Gastrocnemius medialis (tissue), 4 donors: Measurements from ENCODE around the gene CXCR1. TPM values are rescaled to one million over a fixed set of nuclear protein-coding genes. Genes with fewer than 3 reads are reported as not detected.
"Not testable (repeated sequence)": the region's sequence is repeated elsewhere in the genome, so short reads cannot be mapped to it uniquely, and the experiment has no call there.

ENCODE experiments used
- ATAC-seq, 2 donors: fragments of 150-250 bp; one replicate each; pipeline ENCODE4 v1.9.1; 2016
- DNase-seq, 2 donors: peaks; one replicate each; pipeline ENCODE4 v3.0.0-alpha.2; 2019
- H3K27ac ChIP-seq, 4 donors: fragments of 200-600 bp; sonication (generic); 1 replicate in 1 of 4; 2 replicates in 3 of 4; pipeline ENCODE4 v1.5.1; 2016 to 2018; ENCODE audit warnings: mild to moderate bottlenecking in 2 of 4, moderate library complexity in 1 of 4
- H3K27me3 ChIP-seq, 3 donors: fragments of 200-600 bp; sonication (generic) in 2 of 3; 1 replicate in 1 of 3; 2 replicates in 2 of 3; pipeline versions ENCODE4 v1.5.1 to v1.6.0; 2016 to 2019; ENCODE audit warnings: mild to moderate bottlenecking in 1 of 3, moderate library complexity in 1 of 3
- H3K36me3 ChIP-seq, 2 donors: fragments of 200-600 bp; sonication (generic) in 1 of 2; one replicate each; pipeline ENCODE4 v1.5.1; 2017 to 2018
- H3K4me1 ChIP-seq, 2 donors: fragments of 200-600 bp; sonication (generic) in 1 of 2; one replicate each; pipeline ENCODE4 v1.5.1; 2016 to 2017; ENCODE audit warnings: mild to moderate bottlenecking in 2 of 2
- H3K4me3 ChIP-seq, 4 donors: fragments of 200-600 bp; sonication (generic) in 3 of 4; 1 replicate in 1 of 4; 2 replicates in 3 of 4; pipeline ENCODE4 v1.5.1; 2016 to 2019; ENCODE audit warnings: mild to moderate bottlenecking in 2 of 4
- H3K9me3 ChIP-seq, 3 donors: fragments of 200-600 bp; sonication (generic) in 2 of 3; 1 replicate in 1 of 3; 2 replicates in 2 of 3; pipeline ENCODE4 v1.5.1; 2016 to 2019
- CTCF ChIP-seq, 5 experiments: fragments of 450-650 bp in 3 of 5; fragments of 200-600 bp in 2 of 5; sonication (generic) in 2 of 5; IDR thresholded peaks in 4 of 5; conservative IDR thresholded peaks in 1 of 5; 1 replicate in 4 of 5; 2 replicates in 1 of 5; pipeline ENCODE4 v1.5.1; 2016 to 2019; ENCODE audit warnings: antibody characterized with exemption in 5 of 5, mild to moderate bottlenecking in 3 of 5, moderate library complexity in 3 of 5
- POLR2A ChIP-seq, 2 donors: fragments of 450-650 bp; IDR thresholded peaks; one replicate each; pipeline ENCODE4 v1.6.1; 2017; ENCODE audit warnings: antibody characterized with exemption in 2 of 2, mild to moderate bottlenecking in 2 of 2, moderate library complexity in 2 of 2
- in situ Hi-C, 4 donors: fragments of 200-750 bp; cut with MboI; loops; one replicate each; pipeline versions ENCODE4 v1.15.0 to v1.8.0; 2017; ENCODE audit warnings: low sequenced_read_pairs in 4 of 4
- intact Hi-C: fragments of 100-400 bp; cut with DNase I; formaldehyde crosslinking; loops from one replicate; pipeline ENCODE4 v1.15.1; 2023; ENCODE audit warnings: low total_unique reads
- total RNA-seq, 4 donors: library from RNA; depleted of rRNA; stranded (reverse); fragments of >200 nt; gene quantifications; one replicate each; pipeline versions ENCODE4 v1.1.0 to v1.2.3, GENCODE V29; 2016

The CXCR1 gene
- total RNA-seq, 4 donors from 2014 or later: 0.41 to 0.55 (median 0.53) TPM; not detected in 1

DNA sequence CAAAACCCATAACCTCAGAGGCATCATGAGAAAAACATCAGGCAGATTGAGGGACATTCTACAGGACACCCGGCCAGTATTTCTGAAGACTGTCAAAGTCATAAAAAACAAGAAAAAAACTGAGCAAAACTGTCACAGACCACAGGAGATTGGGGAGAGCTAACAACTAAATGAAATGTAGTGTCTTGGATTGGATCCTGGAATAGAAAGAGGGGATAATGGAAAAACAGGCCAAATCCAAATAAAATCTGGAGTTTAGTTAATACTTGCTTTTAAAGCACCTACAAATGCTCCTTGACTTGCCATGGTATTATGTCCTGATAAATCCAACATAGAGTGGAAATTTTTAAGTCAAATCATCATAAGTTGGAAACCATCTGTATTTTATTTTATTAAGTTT is 17.6 kb upstream of the CXCR1 start:
- no peaks in the 10 kb centered on the region for H3K9me3 ChIP-seq
- no peak overlapping the region for H3K4me3 ChIP-seq
- no peak for DNase-seq
- no peak overlapping the region for H3K27ac ChIP-seq
- in situ Hi-C loops (loop anchor here in 3 of 4 donors (10.0 to 25.0 kb wide), 3 partner anchors 70 to 178 kb away; partner anchors contain the start of genes CATIP (in 1 of the 3) and GPBAR1 (in 1 of the 3)), intact Hi-C loops (no loop called here)
- no peak for TF ChIP-seq CTCF (IDR thresholded peaks at IDR 0.05 in 4 of 5, conservative IDR thresholded peaks at IDR 0.05 in 1 of 5)
- no peak for TF ChIP-seq POLR2A (IDR thresholded peaks at IDR 0.05)
- ATAC-seq: no peak
- H3K36me3 ChIP-seq: no peaks in the 10 kb centered on the region
- H3K4me1 ChIP-seq: peaks cover 11 to 14% of the 10 kb centered on the region in 2 donors
- H3K27me3 ChIP-seq: no peaks in the 10 kb centered on the region

- Histone ChIP-seq H3K9me3 (no peaks in the 10 kb centered on the region), H3K27ac (no peak overlapping the region), H3K36me3 (no peaks in the 10 kb centered on the region), H3K27me3 (no peaks in the 10 kb centered on the region), H3K4me1 (no peaks in the 10 kb centered on the region), H3K4me3 (no peak overlapping the region)
- in situ Hi-C loops: loop anchor here in 3 of 4 donors (10.0 to 25.0 kb wide), 3 partner anchors 74 to 182 kb away; partner anchors contain the start of genes CATIP (in 1 of the 3) and GPBAR1 (in 1 of the 3)
- intact Hi-C loops: no loop called here
- ATAC-seq (no peak), DNase-seq (no peak)
- TF ChIP-seq POLR2A (IDR thresholded peaks at IDR 0.05) (no peak), CTCF (IDR thresholded peaks at IDR 0.05 in 4 of 5, conservative IDR thresholded peaks at IDR 0.05 in 1 of 5) (no peak)
These were observed 13.8 kb upstream of the CXCR1 start for GRCh38 chr2:218180467-218181114.

DNA sequence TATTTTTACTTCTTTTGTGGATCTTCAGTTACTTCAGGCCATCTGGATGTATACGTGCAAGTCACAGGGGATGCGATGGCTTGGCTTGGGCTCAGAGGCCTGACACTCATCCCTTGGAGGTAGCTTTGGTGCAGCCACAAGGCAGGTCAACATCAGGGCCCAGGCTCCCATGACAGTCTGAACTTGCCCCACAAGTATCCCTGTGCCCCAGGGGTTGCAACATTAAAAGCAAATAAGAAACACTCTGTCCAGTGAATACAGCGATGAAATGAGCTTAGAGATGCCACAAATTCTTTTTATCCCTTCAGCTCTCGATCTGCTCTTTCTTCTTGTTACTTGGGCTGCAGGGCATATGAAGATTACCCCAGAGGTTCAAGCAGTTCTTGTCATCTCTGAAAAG is 13.0 kb upstream of the CXCR1 start:
- DNase-seq: no peak
- H3K36me3 ChIP-seq: no peaks in the 10 kb centered on the region
- intact Hi-C loops: no loop called here
- no peaks in the 10 kb centered on the region for H3K27me3 ChIP-seq
- no peak for ATAC-seq
- H3K27ac ChIP-seq: no peak overlapping the region
- TF ChIP-seq POLR2A (IDR thresholded peaks at IDR 0.05) (no peak), CTCF (IDR thresholded peaks at IDR 0.05 in 4 of 5, conservative IDR thresholded peaks at IDR 0.05 in 1 of 5) (no peak)
- H3K4me3 ChIP-seq: no peak overlapping the region
- H3K4me1 ChIP-seq: no peaks in the 10 kb centered on the region
- in situ Hi-C loops: loop anchor here in 3 of 4 donors (10.0 to 25.0 kb wide), 3 partner anchors 75 to 183 kb away; partner anchors contain the start of genes CATIP (in 1 of the 3) and GPBAR1 (in 1 of the 3)
- H3K9me3 ChIP-seq: no peaks in the 10 kb centered on the region

DNA sequence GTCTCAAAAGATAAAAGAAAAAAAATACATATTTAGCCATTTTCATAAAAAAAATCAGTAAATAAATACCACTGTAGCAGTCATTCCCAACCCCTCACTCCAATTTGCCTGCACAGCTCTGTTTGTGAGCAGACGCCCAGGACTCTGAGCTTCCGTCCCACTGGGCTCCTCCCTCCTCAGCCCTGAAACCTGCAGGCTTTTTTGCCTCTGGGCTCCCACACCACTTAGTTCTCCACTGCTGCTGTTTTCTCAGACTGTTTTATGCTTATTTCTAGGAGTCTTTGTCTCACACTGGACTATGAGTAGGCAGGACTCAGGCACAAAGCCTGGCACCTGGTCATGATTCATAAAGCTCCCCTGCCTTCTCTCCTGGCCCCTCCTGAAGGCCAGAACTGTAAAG is 6.1 kb upstream of the CXCR1 start:
- Histone ChIP-seq H3K27me3 (peaks cover 0 to 3% (median 0%) of the 10 kb centered on the region in 3 donors), H3K27ac (no peak overlapping the region), H3K36me3 (no peaks in the 10 kb centered on the region), H3K9me3 (no peaks in the 10 kb centered on the region), H3K4me3 (no peak overlapping the region), H3K4me1 (no peaks in the 10 kb centered on the region)
- no peak for TF ChIP-seq POLR2A (IDR thresholded peaks at IDR 0.05)
- no peak for DNase-seq
- intact Hi-C loops: no loop called here
- in situ Hi-C loops: no loop called here
- no peak for ATAC-seq

DNA sequence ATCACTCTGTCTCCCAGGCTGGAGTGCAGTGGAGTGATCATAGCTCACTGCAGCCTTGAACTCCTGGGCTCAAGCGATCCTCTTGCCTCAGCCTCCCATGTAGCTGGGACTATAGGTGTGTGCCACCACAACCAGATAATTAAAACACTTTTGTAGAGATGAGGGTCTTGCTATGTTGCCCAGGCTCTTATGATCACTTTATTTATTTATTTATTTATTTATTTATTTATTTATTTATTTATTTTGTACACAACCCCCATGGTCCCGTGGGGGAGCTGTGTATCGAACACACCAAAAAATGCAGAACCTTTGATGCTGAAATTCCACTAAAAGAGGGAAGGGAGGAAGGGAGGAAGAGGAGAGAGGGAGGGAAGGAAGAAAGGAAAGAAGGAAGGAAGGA is 5.0 kb upstream of the CXCR1 start:
- H3K27ac ChIP-seq, H3K9me3 ChIP-seq, H3K4me1 ChIP-seq, in situ Hi-C loops, DNase-seq, ATAC-seq, intact Hi-C loops, H3K4me3 ChIP-seq, H3K36me3 ChIP-seq, H3K27me3 ChIP-seq: not testable (repeated sequence)
